Glomerular visceral epithelial cell (primary cell): Measurements from ENCODE around the gene ITPK1.

ENCODE experiments used
- DNase-seq: peaks from one replicate; pipeline ENCODE4 v3.0.0-alpha.2; 2016; ENCODE audit errors: extremely low spot score

The ITPK1 gene

DNA sequence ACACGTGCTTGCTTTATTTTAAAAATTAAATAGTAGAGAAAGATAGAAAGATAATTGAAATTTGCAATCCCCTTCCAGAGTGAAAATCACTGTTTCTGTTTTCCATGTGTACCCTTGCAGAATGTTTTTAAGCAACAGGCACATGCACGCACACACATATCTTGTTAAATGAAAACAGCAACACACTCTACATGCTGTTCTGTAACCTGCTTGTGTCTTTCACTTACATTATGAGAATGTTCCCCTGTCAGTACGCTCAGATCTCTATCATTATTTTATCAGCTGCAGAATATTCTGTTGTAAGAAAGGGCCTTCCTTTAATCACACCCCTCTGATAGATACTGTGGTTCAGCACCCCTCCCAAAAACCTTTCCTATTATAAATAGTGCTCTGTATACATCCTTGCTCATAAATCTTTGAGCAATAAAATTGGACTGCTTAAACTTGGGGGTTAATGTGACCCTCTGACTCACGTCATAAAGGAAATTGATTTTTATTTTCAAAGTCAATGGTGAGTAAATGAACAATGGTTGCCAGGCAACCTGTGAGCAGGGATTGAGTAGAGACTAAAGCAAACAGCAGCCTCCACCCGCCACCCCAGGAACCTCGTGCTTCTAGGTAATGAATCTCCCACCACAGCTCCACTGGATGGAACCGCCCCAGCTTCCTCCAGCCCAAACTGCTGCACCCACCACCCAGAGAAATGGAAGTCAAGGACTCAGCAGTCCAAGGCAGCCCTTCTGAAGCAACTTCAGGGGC is 224.7 kb downstream of the ITPK1 start:
- no peak for DNase-seq

DNA sequence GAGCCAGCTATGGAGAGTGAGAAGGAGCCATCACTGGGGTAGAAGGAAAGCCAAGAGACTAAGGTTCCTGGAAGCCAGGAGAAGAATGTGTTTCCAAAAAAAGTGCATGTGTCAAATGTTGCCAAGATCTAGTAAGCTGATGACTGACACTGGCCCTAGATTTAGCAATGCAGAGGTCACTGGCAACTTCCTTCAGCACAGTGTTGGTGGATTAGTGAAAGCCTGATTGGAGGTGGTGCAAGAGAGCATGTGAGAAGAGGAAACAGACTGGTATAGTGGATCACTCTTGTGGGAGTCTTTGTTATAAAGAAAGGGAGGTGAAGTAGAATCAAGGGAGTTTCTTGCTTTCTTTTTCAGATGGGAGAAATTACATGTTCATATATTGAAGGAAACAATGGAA is 226.8 kb downstream of the ITPK1 start:
- no peak for DNase-seq

DNA sequence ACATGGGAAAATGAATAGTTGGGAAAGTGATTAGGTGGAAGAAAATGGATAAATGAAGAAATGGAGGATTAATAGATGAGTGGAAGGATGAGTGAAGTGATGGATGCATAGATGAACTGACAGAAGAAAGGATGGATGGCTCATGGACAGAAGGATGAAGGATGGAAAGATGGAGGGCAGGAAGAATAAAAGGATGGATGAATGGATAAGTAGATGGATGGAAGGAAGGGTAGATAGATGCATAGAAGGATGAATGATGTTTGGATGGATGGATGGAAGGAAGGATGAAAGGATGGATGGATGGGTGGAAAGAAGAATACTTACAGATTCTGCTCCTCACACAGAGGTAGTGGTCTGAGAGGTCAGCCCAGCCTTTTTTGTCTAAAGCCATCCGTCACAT is 228.6 kb downstream of the ITPK1 start:
- DNase-seq, result no peak
